Endothelial cell of umbilical vein (primary cell): Measurements from ENCODE around the gene SLC6A18. TPM values are rescaled to one million over a fixed set of nuclear protein-coding genes. Genes with fewer than 3 reads are reported as not detected.

Experiments used
- BruUV-seq: library from RNA; stranded (reverse); fragments of 400-500 nt; replicated peaks from 2 replicates; lab custom pipeline; 2021; lab: Mats Ljungman, UMichigan
- CTCF ChIA-PET: fragments of 300-600, 350-600 bp; sonication (Branson Sonifier 250); formaldehyde crosslinking; loops from one replicate; lab custom pipeline; 2021; ENCODE audit warnings: antibody characterized with exemption, inconsistent platforms; lab: Charles Lee
- POLR2A ChIA-PET: fragments of 300-600, 350-600 bp; sonication (Branson Sonifier 250); formaldehyde crosslinking; loops from one replicate; lab custom pipeline; 2021; ENCODE audit warnings: antibody characterized with exemption, inconsistent platforms; lab: Charles Lee
- DNase-seq: peaks from one replicate; pipeline ENCODE4 v3.0.0-alpha.2; 2011; ENCODE audit warnings: low read depth, low spot score
- FAIRE-seq: peaks from 2 replicates; lab custom pipeline; 2011; peaks lifted over from hg19 to GRCh38; lab: Jason Lieb, UNC
- H2AFZ ChIP-seq: 2 replicates; pipeline ENCODE4 v1.6.0; 2012; ENCODE audit warnings: low read depth, low read length, control low read depth, inconsistent platforms
- H3K27ac ChIP-seq: 2 replicates; pipeline ENCODE4 v1.5.1; 2011; ENCODE audit warnings: low read depth, mild to moderate bottlenecking, control low read depth, low read length, moderate library complexity; ENCODE audit not compliant: insufficient read depth
- H3K27me3 ChIP-seq, 2 experiments: 2 replicates each; pipeline versions ENCODE4 v1.6.0 to v1.6.1; 2011; ENCODE audit warnings: low read length in 2 of 2, mixed read lengths in 1 of 2; ENCODE audit not compliant: control insufficient read depth in 2 of 2, insufficient read depth in 2 of 2
- H3K36me3 ChIP-seq, 2 experiments: 2 replicates in 1 of 2; 3 replicates in 1 of 2; pipeline ENCODE4 v1.5.1; 2011; ENCODE audit warnings: low read length in 2 of 2, mild to moderate bottlenecking in 1 of 2, moderate library complexity in 1 of 2; ENCODE audit not compliant: control insufficient read depth in 2 of 2, insufficient read depth in 2 of 2; ENCODE audit errors: extremely low read depth in 1 of 2
- H3K4me1 ChIP-seq: 3 replicates; pipeline ENCODE4 v1.5.1; 2011; ENCODE audit warnings: mild to moderate bottlenecking, low read length; ENCODE audit not compliant: control insufficient read depth, insufficient read depth; ENCODE audit errors: extremely low read depth
- H3K4me2 ChIP-seq: 2 replicates; pipeline ENCODE4 v1.6.1; 2011; ENCODE audit warnings: low read length, control low read depth, mixed read lengths; ENCODE audit not compliant: insufficient read depth
- H3K4me3 ChIP-seq, 3 experiments: fragments of 200-600 bp in 1 of 3; sonication (generic), shearing (Covaris generic) in 1 of 3; replicated peaks in 1 of 3; 2 replicates each; pipeline ENCODE4 v1.5.1; 2011 to 2016; ENCODE audit warnings: control low read depth in 3 of 3, low read length in 3 of 3, mild to moderate bottlenecking in 2 of 3, inconsistent platforms in 1 of 3, low read depth in 1 of 3, moderate library complexity in 1 of 3; ENCODE audit not compliant: insufficient read depth in 1 of 3
- H3K79me2 ChIP-seq: 2 replicates; pipeline ENCODE4 v1.6.0; 2012; ENCODE audit warnings: low read length, inconsistent platforms; ENCODE audit not compliant: control insufficient read depth, insufficient read depth
- H3K9ac ChIP-seq: replicated peaks from 2 replicates; pipeline ENCODE3; 2011; ENCODE audit warnings: low read length, control low read depth; ENCODE audit not compliant: insufficient read depth; ENCODE audit errors: extremely low read depth
- H3K9me1 ChIP-seq: replicated peaks from 3 replicates; pipeline ENCODE4 v1.6.0; 2011; ENCODE audit warnings: mild to moderate bottlenecking, low read length; ENCODE audit not compliant: control insufficient read depth, insufficient read depth; ENCODE audit errors: extremely low read depth
- H3K9me3 ChIP-seq: replicated peaks from 2 replicates; pipeline ENCODE4 v1.5.1; 2012; ENCODE audit warnings: low read length, inconsistent platforms; ENCODE audit not compliant: control insufficient read depth, insufficient read depth
- H4K20me1 ChIP-seq: replicated peaks from 2 replicates; pipeline ENCODE3; 2011; ENCODE audit warnings: mild to moderate bottlenecking, low read length; ENCODE audit not compliant: control insufficient read depth, insufficient read depth; ENCODE audit errors: extremely low read depth
- CTCF ChIP-seq, 2 donors: IDR thresholded peaks; 1 replicate in 1 of 2; 2 replicates in 1 of 2; pipeline ENCODE4 v1.5.1; 2011; ENCODE audit warnings: low read length in 2 of 2, mild to moderate bottlenecking in 2 of 2, moderate library complexity in 2 of 2, control low read depth in 1 of 2, inconsistent platforms in 1 of 2, low read depth in 1 of 2; ENCODE audit not compliant: insufficient read depth in 1 of 2; ENCODE audit errors: extremely low read depth in 1 of 2
- EZH2 ChIP-seq: IDR thresholded peaks from 2 replicates; pipeline ENCODE4 v1.6.1; 2012; ENCODE audit warnings: borderline replicate concordance, low read depth, mild to moderate bottlenecking, moderate library complexity, low read length, inconsistent platforms; ENCODE audit not compliant: severe bottlenecking
- FOS ChIP-seq: IDR thresholded peaks from 2 replicates; pipeline ENCODE4 v1.6.1; 2011; ENCODE audit warnings: mild to moderate bottlenecking, low read length, moderate library complexity, borderline replicate concordance; ENCODE audit not compliant: insufficient read depth
- JUN ChIP-seq: IDR thresholded peaks from 2 replicates; pipeline ENCODE4 v1.6.1; 2011; ENCODE audit warnings: borderline replicate concordance, low read depth; ENCODE audit not compliant: insufficient read length, insufficient read depth
- MAX ChIP-seq: IDR thresholded peaks from 2 replicates; pipeline ENCODE4 v1.6.1; 2011; ENCODE audit not compliant: insufficient read depth, insufficient read length
- POLR2A ChIP-seq: IDR thresholded peaks from 2 replicates; pipeline ENCODE4 v1.6.1; 2012; ENCODE audit warnings: low read depth, mild to moderate bottlenecking, control low read depth, low read length
- POLR2AphosphoS5 ChIP-seq: IDR thresholded peaks from 2 replicates; pipeline ENCODE4 v1.6.1; 2012; ENCODE audit warnings: low read depth, mild to moderate bottlenecking, control low read depth, low read length, moderate library complexity; ENCODE audit not compliant: insufficient read depth
- dilution Hi-C: fragments of 300-500 bp; cut with MboI; formaldehyde crosslinking; loops from one replicate; pipeline ENCODE4 v1.15.0; 2019; ENCODE audit warnings: low sequenced_read_pairs; ENCODE audit not compliant: extremely low pct_ligation_motif_present
- intact Hi-C: fragments of 100-400 bp; cut with micrococcal nuclease; formaldehyde crosslinking; loops from one replicate; pipeline ENCODE4 v1.10.0; 2022
- polyA plus RNA-seq, 4 experiments: library from polyadenylated mRNA; depleted of rRNA in 3 of 4; stranded (reverse) in 3 of 4; unstranded in 1 of 4; fragments of >200 nt; gene quantifications; 2 replicates each; pipeline versions ENCODE4 v1.2.1 to v1.2.3, GENCODE V29; 2011 to 2012; ENCODE audit warnings: missing spikeins in 1 of 4
- total RNA-seq: library from RNA; stranded (reverse); gene quantifications from 2 replicates; pipeline ENCODE4 v1.2.3, GENCODE V29; 2021

The SLC6A18 gene
- total and polyA plus RNA-seq, 2 donors (not counting 3 experiments of a cell fraction or from before 2014, with no cell fraction given): not detected

- Histone ChIP-seq H3K4me1 (no peaks in the 10 kb centered on the region), H3K4me3 (no peak overlapping the region), H3K27me3 (no peaks in the 10 kb centered on the region), H2AFZ (no peak overlapping the region), H3K9ac (no peak overlapping the region), H3K79me2 (no peaks in the 10 kb centered on the region), H3K9me3 (no peaks in the 10 kb centered on the region), H4K20me1 (no peaks in the 10 kb centered on the region), H3K27ac (no peak overlapping the region), H3K4me2 (no peak overlapping the region), H3K9me1 (no peaks in the 10 kb centered on the region), H3K36me3 (no peaks in the 10 kb centered on the region)
- TF ChIP-seq MAX (no peak), EZH2 (no peak), JUN (no peak), CTCF (IDR thresholded peaks at IDR 0.05; ENCODE audit: extremely low read depth in 1 of 2, insufficient read depth in 1 of 2, low read depth in 1 of 2, low read length in 2 of 2) (no peak), POLR2AphosphoS5 (no peak), FOS (no peak), POLR2A (no peak)
- dilution Hi-C loops: no loop called here
- FAIRE-seq (no peak), DNase-seq (no peak)
- intact Hi-C loops: no loop called here
- ChIA-PET POLR2A (no interaction called here), CTCF (interaction anchor here (0.8 kb wide), 1 partner anchor 22 kb away, joined by 3 read pairs; no protein-coding TSS in a partner anchor)
- no TSS peak for BruUV-seq
These were observed 29.3 kb upstream of the SLC6A18 start for GRCh38 chr5:1195916-1196315.
